Natural killer cell treated with Interleukin-12 subunit alpha and Interleukin-12 subunit beta and Interleukin-15 and Interleukin-18, amount 100 ng/mL, for 72 hours (primary cell): Measurements from ENCODE around the gene PRODH. TPM values are rescaled to one million over a fixed set of nuclear protein-coding genes. Genes with fewer than 3 reads are reported as not detected.

Source experiments
- ATAC-seq, 2 donors: fragments of 150-1000 bp; cut with Tn5 transposase in 1 of 2; sonication (Bioruptor Pico), chemical (Tn5 transposase) in 1 of 2; 2 replicates each; pipeline ENCODE4 v1.10.0; 2021
- DNase-seq: peaks from one replicate; pipeline ENCODE4 v3.0.0; 2022; ENCODE audit warnings: low spot score
- H3K27ac Mint-ChIP-seq, 2 donors: 1 replicate in 1 of 2; 2 replicates in 1 of 2; pipeline ENCODE4 v1.8.0; 2022; ENCODE audit warnings: mixed read lengths in 2 of 2, mild to moderate bottlenecking in 1 of 2, moderate library complexity in 1 of 2
- H3K27me3 Mint-ChIP-seq, 2 donors: 1 replicate in 1 of 2; 2 replicates in 1 of 2; pipeline ENCODE4 v1.8.0; 2022; ENCODE audit warnings: mixed read lengths in 2 of 2
- H3K36me3 Mint-ChIP-seq: one replicate; pipeline ENCODE4 v1.8.0; 2022; ENCODE audit warnings: mixed read lengths
- H3K4me1 Mint-ChIP-seq, 2 donors: 1 replicate in 1 of 2; 2 replicates in 1 of 2; pipeline ENCODE4 v1.8.0; 2022; ENCODE audit warnings: low read depth in 2 of 2, mixed read lengths in 2 of 2, mild to moderate bottlenecking in 1 of 2
- H3K4me3 Mint-ChIP-seq: one replicate; pipeline ENCODE4 v1.8.0; 2022; ENCODE audit warnings: mixed read lengths
- H3K9me3 Mint-ChIP-seq: 2 replicates; pipeline ENCODE4 v1.8.0; 2022; ENCODE audit warnings: mixed read lengths
- total RNA-seq, 2 donors: library from RNA; stranded (reverse); gene quantifications; one replicate each; pipeline ENCODE4 v1.2.3, GENCODE V29; 2022

PRODH gene, protein sequence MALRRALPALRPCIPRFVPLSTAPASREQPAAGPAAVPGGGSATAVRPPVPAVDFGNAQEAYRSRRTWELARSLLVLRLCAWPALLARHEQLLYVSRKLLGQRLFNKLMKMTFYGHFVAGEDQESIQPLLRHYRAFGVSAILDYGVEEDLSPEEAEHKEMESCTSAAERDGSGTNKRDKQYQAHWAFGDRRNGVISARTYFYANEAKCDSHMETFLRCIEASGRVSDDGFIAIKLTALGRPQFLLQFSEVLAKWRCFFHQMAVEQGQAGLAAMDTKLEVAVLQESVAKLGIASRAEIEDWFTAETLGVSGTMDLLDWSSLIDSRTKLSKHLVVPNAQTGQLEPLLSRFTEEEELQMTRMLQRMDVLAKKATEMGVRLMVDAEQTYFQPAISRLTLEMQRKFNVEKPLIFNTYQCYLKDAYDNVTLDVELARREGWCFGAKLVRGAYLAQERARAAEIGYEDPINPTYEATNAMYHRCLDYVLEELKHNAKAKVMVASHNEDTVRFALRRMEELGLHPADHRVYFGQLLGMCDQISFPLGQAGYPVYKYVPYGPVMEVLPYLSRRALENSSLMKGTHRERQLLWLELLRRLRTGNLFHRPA
- total RNA-seq = not detected

DNA sequence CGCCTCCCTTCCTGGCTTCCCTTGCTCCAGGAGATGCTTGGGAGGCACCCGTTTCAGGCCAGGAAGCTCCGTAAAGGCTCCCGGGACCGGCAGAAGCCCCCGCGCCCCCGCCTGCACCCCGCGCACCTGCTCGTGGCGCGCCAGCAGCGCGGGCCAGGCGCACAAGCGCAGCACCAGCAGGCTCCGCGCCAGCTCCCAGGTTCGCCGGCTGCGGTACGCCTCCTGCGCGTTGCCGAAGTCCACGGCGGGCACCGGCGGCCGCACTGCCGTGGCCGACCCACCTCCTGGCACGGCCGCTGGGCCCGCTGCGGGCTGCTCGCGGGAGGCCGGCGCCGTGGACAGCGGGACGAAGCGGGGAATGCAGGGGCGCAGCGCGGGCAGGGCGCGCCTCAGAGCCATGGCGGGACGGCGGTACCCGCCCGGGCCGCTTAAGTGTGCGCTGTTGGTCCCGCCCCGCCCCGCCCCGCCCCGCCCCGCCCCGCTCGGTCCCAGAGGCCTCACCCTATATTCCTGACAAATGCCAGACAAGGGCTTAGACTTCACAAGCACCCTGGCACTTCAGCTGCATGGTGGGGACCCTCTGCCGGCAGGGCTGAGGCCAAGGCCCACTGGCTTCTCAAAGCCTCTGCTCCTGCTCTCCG is at the start of gene PRODH:
TSS of gene PRODH (minus strand) at position 405 of the 641 bp plus-strand sequence. CDS start at position 399, 6 bp downstream.
- no peaks in the 10 kb centered on the region for H3K4me1 Mint-ChIP-seq
- H3K27me3 Mint-ChIP-seq = no peaks in the 10 kb centered on the region
- H3K27ac Mint-ChIP-seq = no peak within 1 kb of the TSS
- no peaks in the 10 kb centered on the region for H3K36me3 Mint-ChIP-seq
- DNase-seq (no peak), ATAC-seq (no peak)
- no peak within 1 kb of the TSS for H3K4me3 Mint-ChIP-seq
- no peaks in the 10 kb centered on the region for H3K9me3 Mint-ChIP-seq

DNA sequence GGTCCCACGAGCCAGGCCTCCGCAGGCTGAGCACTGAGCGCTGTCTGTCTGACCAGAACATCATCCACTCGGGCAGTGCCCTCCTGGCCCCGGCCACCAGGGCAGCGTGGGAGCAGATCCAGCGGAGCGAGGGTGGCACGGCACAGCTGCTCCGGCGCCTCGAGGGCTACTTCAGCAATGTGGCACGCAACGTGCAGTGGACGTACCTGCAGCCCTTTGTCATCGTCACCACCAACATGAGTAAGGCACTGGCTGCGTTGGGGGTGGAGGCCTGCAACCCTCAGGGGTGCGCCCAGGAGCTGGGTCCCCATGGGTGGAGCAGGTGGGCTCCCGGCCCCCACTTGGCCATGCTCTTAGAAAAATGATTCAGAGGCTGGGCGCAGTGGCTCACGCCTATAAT is 49.7 kb upstream of the PRODH start:
- ATAC-seq (no peak), DNase-seq (no peak)
- Mint-ChIP-seq H3K27me3 (peaks cover 0 to 3% of the 10 kb centered on the region in 2 donors), H3K4me3 (no peak overlapping the region), H3K9me3 (no peaks in the 10 kb centered on the region), H3K27ac (no peak overlapping the region), H3K4me1 (no peaks in the 10 kb centered on the region), H3K36me3 (no peaks in the 10 kb centered on the region)

DNA sequence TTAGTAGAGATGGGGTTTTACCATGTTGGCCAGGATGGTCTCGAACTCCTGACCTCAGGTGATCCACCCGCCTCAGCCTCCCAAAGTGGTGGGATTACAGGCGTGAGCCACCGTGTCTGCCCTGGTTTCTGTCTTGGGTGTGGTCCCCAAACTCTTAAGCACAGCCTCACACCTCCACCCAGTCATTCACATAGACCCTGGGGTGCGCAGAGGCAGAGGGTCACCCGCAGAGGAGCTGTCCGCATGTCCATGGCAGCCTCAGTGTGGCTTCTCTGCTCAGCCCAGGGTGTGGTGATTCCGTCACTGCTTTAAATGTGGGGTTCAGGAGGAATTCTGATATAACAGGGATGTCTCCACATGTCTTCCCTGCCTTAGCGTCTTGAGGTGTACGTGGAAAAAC is 48.5 kb upstream of the PRODH start:
- Mint-ChIP-seq H3K9me3 (no peaks in the 10 kb centered on the region), H3K27ac (no peak overlapping the region), H3K36me3 (no peaks in the 10 kb centered on the region), H3K4me1 (no peaks in the 10 kb centered on the region), H3K27me3 (no peaks in the 10 kb centered on the region), H3K4me3 (no peak overlapping the region)
- no peak for ATAC-seq
- no peak for DNase-seq

DNA sequence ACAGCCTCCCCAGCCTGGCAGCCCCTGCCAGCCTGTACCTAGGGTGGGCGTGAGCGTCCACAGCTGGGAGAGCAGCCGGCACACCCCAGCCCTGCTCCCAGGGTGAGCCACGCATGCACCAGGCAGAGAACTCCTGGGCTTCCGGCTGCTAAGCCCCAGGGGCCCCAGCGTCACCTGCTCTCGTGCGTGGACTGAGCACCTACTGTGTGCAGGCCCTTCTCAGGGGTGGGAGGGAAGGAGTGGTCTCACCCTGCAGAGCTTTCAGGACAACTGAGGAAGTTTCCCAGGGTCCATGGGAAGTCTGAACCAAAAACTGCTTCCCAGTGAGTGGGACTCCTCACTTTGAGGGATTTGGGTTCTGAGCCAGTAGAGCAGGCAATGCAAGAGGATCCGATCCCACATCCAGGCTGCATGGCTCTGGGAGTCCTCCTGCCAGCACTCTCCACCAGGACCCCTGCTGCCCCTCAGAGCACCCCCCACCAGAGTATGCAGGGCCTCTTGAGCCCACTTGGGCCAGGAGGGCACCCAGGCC is 47.1 kb upstream of the PRODH start:
- no peaks in the 10 kb centered on the region for H3K36me3 Mint-ChIP-seq
- H3K27ac Mint-ChIP-seq = no peak overlapping the region
- ATAC-seq (peak in 1 of 2 donors; percentile 17), DNase-seq (no peak)
- H3K4me1 Mint-ChIP-seq = no peaks in the 10 kb centered on the region
- no peak overlapping the region for H3K4me3 Mint-ChIP-seq
- no peaks in the 10 kb centered on the region for H3K9me3 Mint-ChIP-seq
- H3K27me3 Mint-ChIP-seq = no peaks in the 10 kb centered on the region

DNA sequence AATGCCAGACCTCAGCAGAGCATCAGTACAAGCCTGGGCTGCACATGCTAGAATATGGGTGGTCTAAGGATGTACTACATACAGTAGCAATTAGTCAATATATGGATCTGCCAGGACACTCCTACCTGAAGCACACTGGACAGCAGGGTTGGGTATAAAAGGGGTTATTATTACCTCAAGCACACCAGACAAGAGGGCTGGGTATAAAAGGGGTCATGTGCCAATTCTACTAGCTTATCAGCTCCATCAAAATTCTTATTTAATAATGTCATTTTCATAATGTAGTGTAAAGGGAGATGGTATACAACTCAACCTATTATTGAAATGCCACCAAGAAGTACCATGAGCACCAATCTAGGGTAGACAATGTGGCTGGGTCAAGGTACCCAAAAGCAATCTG is 44.7 kb upstream of the PRODH start:
- Mint-ChIP-seq H3K27ac (no peak overlapping the region), H3K4me1 (no peaks in the 10 kb centered on the region)

DNA sequence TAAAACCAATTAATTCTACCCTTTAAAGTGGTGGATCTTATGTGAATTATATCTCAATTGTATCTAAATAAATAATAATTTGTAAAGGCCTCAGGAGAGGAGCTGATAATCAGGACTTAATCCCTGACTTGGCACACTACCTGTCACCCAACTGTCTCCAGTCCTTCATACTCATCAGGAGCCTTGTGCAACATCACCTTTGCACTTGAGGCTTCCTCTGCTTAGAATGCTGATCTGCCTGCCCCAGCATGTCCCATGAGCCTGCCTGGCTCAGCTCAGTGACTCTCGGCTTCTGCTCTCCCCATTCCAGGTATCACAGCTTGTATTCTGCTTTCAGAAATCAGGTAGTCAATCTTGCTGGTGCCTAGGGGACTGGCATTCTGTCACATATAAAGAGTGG is 43.9 kb upstream of the PRODH start:
- Mint-ChIP-seq H3K9me3 (no peaks in the 10 kb centered on the region), H3K27me3 (no peaks in the 10 kb centered on the region), H3K4me3 (no peak overlapping the region), H3K27ac (no peak overlapping the region), H3K36me3 (no peaks in the 10 kb centered on the region), H3K4me1 (no peaks in the 10 kb centered on the region)
- no peak for DNase-seq
- no peak for ATAC-seq

More for the DNA sequence above, 44.7 kb upstream of the PRODH start:
- no peaks in the 10 kb centered on the region for H3K27me3 Mint-ChIP-seq
- no peaks in the 10 kb centered on the region for H3K36me3 Mint-ChIP-seq
- no peak for DNase-seq
- ATAC-seq = no peak
- H3K9me3 Mint-ChIP-seq = no peaks in the 10 kb centered on the region
- no peak overlapping the region for H3K4me3 Mint-ChIP-seq

DNA sequence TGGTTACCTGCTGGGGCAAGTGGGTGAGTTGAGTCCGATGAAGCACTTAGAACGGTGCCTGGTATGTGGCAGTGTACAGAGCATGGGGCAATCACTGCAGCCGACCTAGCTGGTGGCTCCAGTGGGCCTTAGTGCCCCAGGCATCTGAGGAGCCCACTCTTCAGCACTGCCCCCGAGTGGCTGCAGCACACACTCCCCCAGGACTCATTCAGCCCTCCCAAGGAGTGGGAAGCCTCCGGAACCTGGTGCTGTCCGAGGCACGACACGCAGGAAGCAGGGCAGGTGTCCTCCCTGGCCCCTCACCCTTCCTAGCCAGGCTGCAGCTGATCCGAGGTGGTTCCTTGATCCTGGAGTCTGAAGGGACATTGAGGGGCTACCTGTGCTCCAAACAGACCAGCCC is 42.4 kb upstream of the PRODH start:
- Mint-ChIP-seq H3K27ac (no peak overlapping the region), H3K27me3 (peaks cover 0 to 7% of the 10 kb centered on the region in 2 donors), H3K4me3 (no peak overlapping the region), H3K4me1 (no peaks in the 10 kb centered on the region), H3K36me3 (no peaks in the 10 kb centered on the region), H3K9me3 (no peaks in the 10 kb centered on the region)
- ATAC-seq (no peak), DNase-seq (no peak)

DNA sequence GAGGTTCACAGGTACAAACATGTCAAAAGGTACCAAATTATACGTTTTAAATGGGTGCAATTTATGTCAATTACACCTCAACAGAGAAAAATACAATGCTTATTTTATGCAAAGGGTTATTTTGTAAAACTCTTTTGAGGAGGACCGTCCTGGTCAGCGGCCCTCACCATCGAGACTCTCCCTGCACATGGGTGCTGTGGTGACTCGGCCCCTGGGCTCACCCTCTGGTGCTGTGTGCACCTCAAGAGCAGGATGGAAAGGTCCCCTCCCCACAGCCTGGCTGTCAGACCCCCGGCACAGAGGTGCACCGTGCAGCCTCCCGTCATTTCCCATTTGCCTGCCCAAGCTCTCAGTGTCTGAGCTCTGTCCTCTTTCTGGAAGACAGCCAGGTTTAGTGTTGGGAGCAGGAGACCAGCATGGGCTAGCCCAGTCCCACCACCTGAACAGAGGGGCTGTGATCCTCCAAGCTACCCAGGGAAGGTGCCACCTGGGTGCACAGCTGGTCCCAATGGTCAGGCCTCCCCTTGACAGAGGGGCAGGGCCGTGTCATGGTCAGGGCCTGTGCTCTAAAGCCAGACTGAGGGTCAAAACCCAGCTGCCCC is 41.8 kb upstream of the PRODH start:
- Mint-ChIP-seq H3K27me3 (peaks cover 0 to 7% of the 10 kb centered on the region in 2 donors), H3K4me1 (no peaks in the 10 kb centered on the region), H3K9me3 (no peaks in the 10 kb centered on the region), H3K36me3 (no peaks in the 10 kb centered on the region), H3K27ac (no peak overlapping the region), H3K4me3 (no peak overlapping the region)
- no peak for DNase-seq
- ATAC-seq = no peak

DNA sequence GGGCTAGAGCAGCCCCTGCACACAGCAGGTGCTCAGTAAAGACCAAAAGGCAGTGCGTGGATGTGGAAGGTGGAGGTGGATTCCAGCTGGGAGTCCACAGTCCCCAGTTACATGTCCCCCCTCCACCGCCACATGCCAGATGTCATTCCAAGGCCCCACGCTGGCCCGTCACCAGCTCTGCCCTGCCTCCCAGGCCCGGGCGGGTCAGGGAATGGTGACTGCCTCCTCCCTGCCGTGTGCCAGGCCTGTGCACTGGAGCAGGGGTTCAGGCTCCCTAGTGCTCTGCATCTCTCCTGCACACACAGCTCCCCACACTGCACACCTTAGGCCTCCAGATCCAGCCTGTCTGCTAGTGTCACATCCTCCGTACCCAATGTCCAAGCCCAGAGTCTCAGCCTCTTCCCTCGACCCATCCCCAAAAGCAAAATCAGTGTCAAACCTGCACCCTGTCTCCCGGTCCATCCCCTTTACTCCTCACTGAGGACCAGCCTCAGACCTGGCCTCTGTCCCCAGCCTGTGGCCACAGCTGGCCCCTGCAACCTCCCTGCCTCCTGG is 40.2 kb upstream of the PRODH start:
- Mint-ChIP-seq H3K27me3 (peaks cover 2 to 7% of the 10 kb centered on the region in 2 donors), H3K4me1 (no peaks in the 10 kb centered on the region), H3K4me3 (no peak overlapping the region), H3K27ac (no peak overlapping the region), H3K9me3 (no peaks in the 10 kb centered on the region), H3K36me3 (no peaks in the 10 kb centered on the region)
- no peak for ATAC-seq
- no peak for DNase-seq

DNA sequence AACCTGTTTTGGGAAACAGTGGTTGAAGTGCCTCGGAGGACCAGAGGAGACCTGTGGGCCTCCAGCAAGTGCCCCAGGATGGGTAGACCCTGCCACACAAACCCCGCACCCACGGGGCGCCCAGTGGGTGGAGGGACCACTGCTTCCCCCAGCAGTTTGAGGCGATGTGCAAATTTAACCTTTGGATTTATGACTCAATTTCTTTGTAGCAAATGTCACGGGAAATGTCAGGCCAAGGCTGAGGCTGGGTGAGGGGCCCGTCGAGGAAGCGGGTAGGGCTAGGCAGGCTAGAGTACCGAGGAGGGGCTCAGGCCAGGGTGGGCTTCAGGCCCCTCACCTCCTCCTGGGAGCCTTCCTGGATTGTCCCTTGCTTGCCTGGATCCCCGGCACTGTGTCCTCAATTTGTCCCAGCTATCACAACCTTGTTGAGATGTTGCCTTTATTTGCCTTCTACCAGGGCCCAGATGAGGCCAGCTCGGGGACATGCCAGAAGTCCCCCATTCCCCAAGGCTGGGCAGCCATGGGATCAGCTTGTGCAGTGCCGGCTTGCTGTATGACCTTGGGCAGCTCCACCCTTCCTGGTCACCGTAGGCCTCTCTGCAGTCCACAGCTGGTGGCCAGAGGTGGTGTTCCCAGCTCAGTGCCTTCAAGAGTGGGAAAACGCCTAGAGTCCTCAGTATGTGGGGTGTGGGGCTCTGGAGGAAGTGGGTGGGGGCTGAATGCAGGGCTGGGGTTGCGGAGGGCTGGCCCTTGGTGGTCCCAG is 39.5 kb upstream of the PRODH start:
- ATAC-seq (no peak), DNase-seq (no peak)
- H3K27ac Mint-ChIP-seq = no peak overlapping the region
- H3K27me3 Mint-ChIP-seq = peaks cover 2 to 7% of the 10 kb centered on the region in 2 donors
- H3K9me3 Mint-ChIP-seq = no peaks in the 10 kb centered on the region
- H3K4me1 Mint-ChIP-seq = no peaks in the 10 kb centered on the region
- no peaks in the 10 kb centered on the region for H3K36me3 Mint-ChIP-seq
- no peak overlapping the region for H3K4me3 Mint-ChIP-seq

DNA sequence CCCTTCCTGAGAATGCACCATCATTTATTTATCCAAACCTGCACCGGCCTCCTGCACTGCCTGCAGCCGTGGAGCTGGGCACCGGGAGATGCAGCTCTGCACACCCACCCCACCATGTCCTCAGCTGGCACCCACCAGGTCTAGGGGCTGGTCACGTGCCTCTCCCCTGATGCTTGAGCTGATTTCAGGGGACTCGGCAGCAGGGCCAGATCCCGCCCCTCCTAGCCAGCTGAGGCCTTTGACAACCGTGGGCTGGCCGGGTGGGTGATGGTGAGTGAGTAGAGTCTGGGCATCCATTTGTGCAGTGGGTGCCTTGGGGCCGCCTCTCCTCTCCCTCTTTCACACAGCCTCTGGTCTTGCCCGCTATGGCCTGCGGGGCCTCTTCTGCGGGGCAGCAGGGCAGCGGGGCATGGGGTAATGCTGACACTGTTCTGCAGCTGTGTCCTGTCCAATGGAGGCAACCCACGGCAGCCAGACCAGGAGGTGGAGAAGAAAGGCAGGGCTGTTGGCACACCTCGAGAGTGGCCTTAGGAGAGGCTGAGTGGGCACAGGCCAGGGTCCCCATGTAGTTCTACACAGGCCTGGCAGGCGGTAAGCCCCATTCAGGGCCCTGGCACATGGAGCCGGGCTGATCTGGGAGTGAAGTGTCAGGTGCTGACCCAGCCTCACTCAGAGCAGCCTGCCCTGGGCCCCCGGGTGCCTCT is 38.5 kb upstream of the PRODH start:
- ATAC-seq (no peak), DNase-seq (no peak)
- Mint-ChIP-seq H3K9me3 (no peaks in the 10 kb centered on the region), H3K4me3 (no peak overlapping the region), H3K4me1 (no peaks in the 10 kb centered on the region), H3K27me3 (peaks cover 4 to 7% of the 10 kb centered on the region in 2 donors), H3K36me3 (no peaks in the 10 kb centered on the region), H3K27ac (no peak overlapping the region)

DNA sequence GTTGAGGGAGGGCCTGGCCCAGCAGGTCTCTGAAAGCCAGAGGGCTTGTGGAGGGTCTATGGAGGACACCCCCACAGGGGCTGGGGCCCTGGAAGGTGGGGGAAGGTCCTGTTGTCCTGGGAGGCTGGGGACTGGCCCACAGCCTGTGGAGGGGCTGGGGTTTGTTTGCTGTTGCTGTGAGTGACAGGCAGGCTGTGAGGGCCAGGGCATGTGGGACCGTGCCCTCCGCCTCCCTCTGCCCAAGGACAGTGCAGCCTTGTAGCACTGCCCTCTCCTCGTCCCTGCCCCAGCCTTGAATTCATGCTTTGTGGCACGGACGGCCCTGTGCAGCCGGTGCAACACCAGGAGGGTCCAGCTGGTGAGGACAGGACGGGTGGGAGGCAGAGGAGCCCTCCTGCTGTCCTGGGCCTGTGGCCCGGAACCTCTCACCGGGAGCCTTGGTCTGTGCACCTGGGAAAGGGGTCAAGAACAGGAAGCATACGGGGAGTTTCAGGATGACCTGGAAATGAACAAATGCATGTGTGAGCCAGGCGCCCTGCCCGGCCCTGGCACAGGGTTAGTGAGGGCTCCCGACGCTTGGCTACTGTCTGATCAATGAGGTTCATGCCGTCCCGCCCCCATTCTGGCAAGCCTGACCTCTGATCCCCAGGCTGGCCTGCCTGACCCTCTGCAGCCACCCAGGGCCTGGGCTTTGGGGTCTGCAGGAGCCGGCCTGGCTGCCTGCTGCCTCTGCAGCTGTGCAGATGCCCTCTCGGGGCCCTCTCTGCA is 37.4 kb upstream of the PRODH start:
- peaks cover 7% of the 10 kb centered on the region in 2 donors for H3K27me3 Mint-ChIP-seq
- H3K9me3 Mint-ChIP-seq = no peaks in the 10 kb centered on the region
- no peak overlapping the region for H3K4me3 Mint-ChIP-seq
- DNase-seq = no peak
- H3K27ac Mint-ChIP-seq = no peak overlapping the region
- H3K4me1 Mint-ChIP-seq = no peaks in the 10 kb centered on the region
- H3K36me3 Mint-ChIP-seq = no peaks in the 10 kb centered on the region
- ATAC-seq = no peak
